ENCODE results near the gene CD55. TPM values are rescaled to one million over a fixed set of nuclear protein-coding genes. Genes with fewer than 3 reads are reported as not detected.
A peak's percentile ranks its signal among the peaks of the same experiment; 100 is the strongest.

CD55 gene
- total and polyA plus RNA-seq, 2 experiments from 2014 or later: 52.8 to 54.7 TPM

- whole genome bisulfite sequencing, 2 experiments (ENCODE audit: low coverage in 1 of 2, low lambda C conversion rate in 2 of 2, missing lambda C conversion rate in 2 of 2): 85 to 87% methylated on average over 3 of the region's 3 CpGs
- no peaks in the 10 kb centered on the region for H3F3A ChIP-seq (ENCODE audit: insufficient read depth)
- DNase-seq: no peak
- no peak for TF ChIP-seq EZH2phosphoT487 (IDR thresholded peaks at IDR 0.05; ENCODE audit: insufficient read depth, low read depth)
- TF ChIP-seq EZH2 (IDR thresholded peaks at IDR 0.05; ENCODE audit: insufficient read depth, poor library complexity, severe bottlenecking): no peak
- H3K4me2 ChIP-seq (ENCODE audit: unreplicated experiment): no peak overlapping the region
- no peaks in the 10 kb centered on the region for H3K27me3 ChIP-seq (replicated peaks; ENCODE audit: insufficient read depth)
- H3K9me2 ChIP-seq (ENCODE audit: insufficient read depth): no peaks in the 10 kb centered on the region
- H4K20me1 ChIP-seq (ENCODE audit: insufficient read depth): no peaks in the 10 kb centered on the region
- no peak overlapping the region for H3K4me3 ChIP-seq
- peaks cover 33% of the 10 kb centered on the region for H3K36me3 ChIP-seq (ENCODE audit: low read depth)
- no peaks in the 10 kb centered on the region for H3K79me2 ChIP-seq (ENCODE audit: insufficient read depth)
- no peak overlapping the region for H3K9ac ChIP-seq
- in situ Hi-C loops (cut with MboI): no loop called here
- H3K4me1 ChIP-seq (ENCODE audit: insufficient read depth): 0 out of 2 replicates have a peak, but pooled peaks cover 5% of the 10 kb centered on the region
- no peaks in the 10 kb centered on the region for H3K9me3 ChIP-seq (ENCODE audit: low read depth)
- H3K27ac ChIP-seq: no peak overlapping the region
- no peak overlapping the region for H2AFZ ChIP-seq
Measured at GRCh38 chr1:207335138-207335537, 13.7 kb downstream of the CD55 start.

DNA sequence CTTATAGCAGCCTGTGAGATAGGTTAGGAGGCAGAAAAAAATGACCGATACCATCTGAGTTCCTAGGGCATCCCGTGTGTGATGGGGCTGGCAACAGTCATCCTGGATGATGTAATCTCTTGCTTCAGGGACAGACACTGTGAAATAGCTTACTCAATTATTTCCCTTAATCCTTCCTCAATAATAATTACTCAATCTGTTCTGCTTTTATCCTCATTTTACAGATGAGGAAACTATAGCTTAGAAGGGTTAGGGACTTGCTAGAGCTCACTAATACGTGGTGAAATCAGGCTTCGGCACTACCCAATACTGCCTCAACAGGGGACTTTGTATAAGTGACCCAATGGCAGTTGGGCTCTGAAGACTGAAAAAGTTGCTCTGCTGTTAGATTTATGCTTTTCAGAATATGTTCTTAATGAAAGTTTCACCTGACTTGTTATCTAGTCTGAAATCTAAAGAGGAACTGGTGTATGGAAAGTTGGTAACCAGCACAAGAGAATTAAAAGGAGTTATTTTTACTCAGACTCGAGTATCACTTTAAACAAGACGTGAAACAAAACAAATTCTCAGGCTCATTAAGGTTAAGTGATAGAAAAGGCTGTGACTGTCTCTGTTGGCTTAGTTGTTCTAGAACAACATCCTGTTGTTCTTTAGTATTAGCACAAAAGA lies 14.4 kb downstream of the CD55 start:
- DNase-seq: peak; percentile 64
- peaks cover 38% of the 10 kb centered on the region for H3K36me3 ChIP-seq (ENCODE audit: low read depth)
- in situ Hi-C loops (cut with MboI): no loop called here

DNA sequence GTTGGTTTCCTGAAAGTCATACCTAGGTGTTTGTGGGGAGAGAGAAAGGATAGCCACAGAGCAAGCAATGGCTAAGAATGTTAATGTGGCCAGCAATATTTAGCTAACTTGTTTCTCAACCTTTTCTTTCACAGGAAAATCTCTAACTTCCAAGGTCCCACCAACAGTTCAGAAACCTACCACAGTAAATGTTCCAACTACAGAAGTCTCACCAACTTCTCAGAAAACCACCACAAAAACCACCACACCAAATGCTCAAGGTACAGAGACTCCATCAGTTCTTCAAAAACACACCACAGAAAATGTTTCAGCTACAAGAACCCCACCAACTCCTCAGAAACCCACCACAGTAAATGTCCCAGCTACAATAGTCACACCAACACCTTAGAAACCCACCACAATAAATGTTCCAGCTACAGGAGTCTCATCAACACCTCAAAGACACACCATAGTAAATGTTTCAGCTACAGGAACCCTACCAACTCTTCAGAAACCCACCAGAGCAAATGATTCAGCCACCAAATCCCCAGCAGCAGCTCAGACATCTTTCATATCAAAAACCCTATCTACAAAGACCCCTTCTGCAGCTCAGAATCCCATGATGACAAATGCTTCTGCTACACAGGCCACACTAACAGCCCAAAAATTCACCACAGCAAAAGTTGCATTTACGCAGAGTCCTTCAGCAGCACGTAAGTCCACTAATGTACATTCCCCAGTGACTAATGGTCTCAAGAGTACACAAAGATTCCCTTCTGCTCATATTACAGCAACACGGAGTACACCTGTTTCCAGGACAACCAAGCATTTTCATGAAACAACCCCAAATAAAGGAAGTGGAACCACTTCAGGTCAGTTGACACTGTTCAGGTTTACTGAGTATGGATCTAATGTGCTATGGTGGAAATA lies 15.3 kb downstream of the CD55 start:
- TF ChIP-seq EZH2 (IDR thresholded peaks at IDR 0.05; ENCODE audit: insufficient read depth, poor library complexity, severe bottlenecking) (no peak), EZH2phosphoT487 (IDR thresholded peaks at IDR 0.05; ENCODE audit: insufficient read depth, low read depth) (no peak)
- H3K27ac ChIP-seq: no peak overlapping the region

More for the DNA sequence above, 14.4 kb downstream of the CD55 start:
- H3F3A ChIP-seq (ENCODE audit: insufficient read depth): no peaks in the 10 kb centered on the region
- no peak overlapping the region for H3K4me2 ChIP-seq (ENCODE audit: unreplicated experiment)
- no peak overlapping the region for H3K9ac ChIP-seq
- no peaks in the 10 kb centered on the region for H4K20me1 ChIP-seq (ENCODE audit: insufficient read depth)
- H3K9me2 ChIP-seq (ENCODE audit: insufficient read depth): no peaks in the 10 kb centered on the region
- no peak overlapping the region for H3K4me3 ChIP-seq
- H3K27me3 ChIP-seq (replicated peaks; ENCODE audit: insufficient read depth): no peaks in the 10 kb centered on the region
- no peaks in the 10 kb centered on the region for H3K9me3 ChIP-seq (ENCODE audit: low read depth)
- H3K79me2 ChIP-seq (ENCODE audit: insufficient read depth): no peaks in the 10 kb centered on the region
- TF ChIP-seq EZH2 (IDR thresholded peaks at IDR 0.05; ENCODE audit: insufficient read depth, poor library complexity, severe bottlenecking): no peak
- TF ChIP-seq EZH2phosphoT487 (IDR thresholded peaks at IDR 0.05; ENCODE audit: insufficient read depth, low read depth): no peak
- no peak overlapping the region for H2AFZ ChIP-seq
- 77 to 79% methylated on average over 6 of the region's 6 CpGs for WGBS, 2 experiments (ENCODE audit: low coverage in 1 of 2, low lambda C conversion rate in 2 of 2, missing lambda C conversion rate in 2 of 2)
- H3K27ac ChIP-seq: no peak overlapping the region
- 0 out of 2 replicates have a peak, but pooled peaks cover 5% of the 10 kb centered on the region for H3K4me1 ChIP-seq (ENCODE audit: insufficient read depth)

DNA sequence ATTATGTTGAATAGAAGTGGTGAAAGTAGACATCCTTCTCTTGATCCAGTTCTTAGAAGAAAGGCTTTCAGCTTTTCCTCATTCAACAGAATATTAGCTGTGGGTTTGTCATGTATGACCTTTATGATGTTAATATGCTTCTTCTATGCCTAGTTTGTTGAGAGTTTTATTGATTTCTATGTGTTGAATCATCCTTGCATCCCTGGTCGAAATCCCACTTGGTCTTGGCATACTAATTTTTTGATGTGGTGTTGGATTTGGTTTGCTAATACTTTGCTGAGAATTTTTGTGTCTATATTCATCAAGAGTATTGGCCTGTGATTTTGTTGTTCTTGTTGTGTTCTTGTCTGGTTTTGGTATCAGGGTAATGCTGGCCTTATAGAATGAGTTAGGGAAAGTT lies 20.9 kb downstream of the CD55 start:
- in situ Hi-C loops (cut with MboI): no loop called here
- H4K20me1 ChIP-seq (ENCODE audit: insufficient read depth): no peaks in the 10 kb centered on the region
- no peaks in the 10 kb centered on the region for H3K79me2 ChIP-seq (ENCODE audit: insufficient read depth)
- DNase-seq: peak; percentile 24
- no peak for TF ChIP-seq EZH2phosphoT487 (IDR thresholded peaks at IDR 0.05; ENCODE audit: insufficient read depth, low read depth)
- no peak for TF ChIP-seq EZH2 (IDR thresholded peaks at IDR 0.05; ENCODE audit: insufficient read depth, poor library complexity, severe bottlenecking)
- H3F3A ChIP-seq (ENCODE audit: insufficient read depth): peaks cover 14% of the 10 kb centered on the region; the same call in 1 of the 2 replicates
- no peaks in the 10 kb centered on the region for H3K27me3 ChIP-seq (replicated peaks; ENCODE audit: insufficient read depth)
- no peaks in the 10 kb centered on the region for H3K9me3 ChIP-seq (ENCODE audit: low read depth)
- WGBS, 2 experiments (ENCODE audit: low coverage in 1 of 2, low lambda C conversion rate in 2 of 2, missing lambda C conversion rate in 2 of 2): 33 to 54% methylated on average over 1 of the region's 1 CpG
- no peak overlapping the region for H3K4me2 ChIP-seq (ENCODE audit: unreplicated experiment)
- peaks cover 21% of the 10 kb centered on the region for H3K4me1 ChIP-seq (ENCODE audit: insufficient read depth)
- no peak overlapping the region for H3K9ac ChIP-seq
- no peak overlapping the region for H3K27ac ChIP-seq
- H2AFZ ChIP-seq: no peak overlapping the region
- H3K36me3 ChIP-seq (ENCODE audit: low read depth): peaks cover 19% of the 10 kb centered on the region; the same call in 1 of the 2 replicates
- H3K4me3 ChIP-seq: no peak overlapping the region
- no peaks in the 10 kb centered on the region for H3K9me2 ChIP-seq (ENCODE audit: insufficient read depth)

More for the DNA sequence above, 15.3 kb downstream of the CD55 start:
- H3F3A ChIP-seq (ENCODE audit: insufficient read depth): peaks cover 7% of the 10 kb centered on the region; the same call in 1 of the 2 replicates
- H3K4me3 ChIP-seq: no peak overlapping the region
- DNase-seq: no peak
- H3K9ac ChIP-seq: no peak overlapping the region
- H3K4me2 ChIP-seq (ENCODE audit: unreplicated experiment): no peak overlapping the region
- 49 to 54% methylated on average over 3 of the region's 3 CpGs for WGBS, 2 experiments (ENCODE audit: low coverage in 1 of 2, low lambda C conversion rate in 2 of 2, missing lambda C conversion rate in 2 of 2)
- in situ Hi-C loops (cut with MboI): no loop called here
- no peaks in the 10 kb centered on the region for H3K27me3 ChIP-seq (replicated peaks; ENCODE audit: insufficient read depth)
- H3K79me2 ChIP-seq (ENCODE audit: insufficient read depth): no peaks in the 10 kb centered on the region
- H3K9me2 ChIP-seq (ENCODE audit: insufficient read depth): no peaks in the 10 kb centered on the region
- H3K36me3 ChIP-seq (ENCODE audit: low read depth): peaks cover 40% of the 10 kb centered on the region
- no peak overlapping the region for H2AFZ ChIP-seq
- H3K9me3 ChIP-seq (ENCODE audit: low read depth): no peaks in the 10 kb centered on the region
- no peaks in the 10 kb centered on the region for H4K20me1 ChIP-seq (ENCODE audit: insufficient read depth)
- H3K4me1 ChIP-seq (ENCODE audit: insufficient read depth): 0 out of 2 replicates have a peak, but pooled peaks cover 5% of the 10 kb centered on the region

All from GM23248 (cell line).